OCI-M1 (cell line): ENCODE results near the gene TRDMT1.
A peak's percentile ranks its signal among the peaks of the same experiment; 100 is the strongest.

ENCODE experiments used
- DNase-seq: peaks from one replicate; lab custom pipeline; 2025; lab: John Stamatoyannopoulos, UW

Gene TRDMT1

DNA sequence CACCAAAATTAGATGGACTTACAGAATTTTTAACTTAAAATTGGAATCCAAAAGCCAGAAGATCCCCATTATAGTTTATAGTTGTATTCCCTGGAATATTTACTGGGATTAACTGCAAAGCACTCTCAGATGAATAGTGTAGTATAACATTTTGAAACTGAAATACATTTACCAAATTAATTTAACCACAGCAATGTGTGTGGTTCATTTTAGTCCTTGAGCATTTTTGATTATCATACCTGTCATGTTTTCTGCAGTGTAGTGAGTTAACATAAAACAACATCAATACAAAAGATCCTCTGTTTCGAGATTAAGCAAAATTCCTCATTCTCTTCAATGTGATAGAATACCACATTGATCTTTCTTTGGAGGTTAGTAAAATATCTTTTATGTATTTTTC is 30.3 kb upstream of the TRDMT1 start:
- no peak for DNase-seq

DNA sequence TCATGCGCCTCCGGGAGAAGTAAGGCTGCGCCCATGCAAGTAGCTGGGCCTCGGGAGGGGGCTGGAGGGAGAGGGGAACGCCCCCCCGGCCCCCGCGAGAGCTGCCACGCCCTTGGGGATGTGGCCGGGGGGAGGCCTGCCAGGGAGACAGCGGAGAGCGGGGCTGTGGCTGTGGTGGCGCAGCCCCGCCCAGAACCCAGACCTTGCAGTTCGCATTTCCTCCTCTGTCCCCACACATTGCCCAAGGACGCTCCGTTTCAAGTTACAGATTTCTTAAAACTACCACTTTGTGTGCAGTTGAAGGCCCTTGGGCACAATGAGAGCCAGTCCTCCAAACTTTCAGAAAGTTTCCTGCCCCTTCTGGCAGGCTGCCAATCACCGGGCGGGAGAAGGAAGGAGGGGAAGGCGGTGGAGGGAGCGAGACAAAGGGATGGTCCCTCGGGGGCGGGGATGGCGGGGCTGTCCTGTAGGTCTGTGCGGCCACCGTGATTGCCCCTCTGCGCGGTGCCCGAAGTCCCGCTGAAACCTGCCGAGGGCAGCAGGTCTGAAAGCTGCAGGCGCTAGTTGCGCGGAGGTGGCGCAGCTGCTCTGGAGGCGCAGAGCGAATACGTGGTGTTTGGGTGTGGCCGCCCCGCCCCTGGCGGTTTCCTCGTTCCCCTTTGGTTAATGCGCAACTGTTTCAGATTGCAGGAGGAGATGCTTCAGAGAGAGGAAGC is 28.7 kb upstream of the TRDMT1 start:
- peak; percentile 93 for DNase-seq

GRCh38 chr10:17229717-17229966 is 28.2 kb upstream of the TRDMT1 start:
- no peak for DNase-seq

- peak; percentile 63 for DNase-seq
These were observed 27.7 kb upstream of the TRDMT1 start for GRCh38 chr10:17229016-17229716.

GRCh38 chr10:17228091-17229015 is 26.9 kb upstream of the TRDMT1 start, which contains the start of gene VIM:
Gene VIM, plus strand, starts transcription at chr10:17228241. Its CDS starts 1,182 bp downstream, at chr10:17229423.
- DNase-seq = peak; percentile 95

- DNase-seq = peak; percentile 67
These were observed 26.1 kb upstream of the TRDMT1 start for GRCh38 chr10:17227367-17228090.

DNA sequence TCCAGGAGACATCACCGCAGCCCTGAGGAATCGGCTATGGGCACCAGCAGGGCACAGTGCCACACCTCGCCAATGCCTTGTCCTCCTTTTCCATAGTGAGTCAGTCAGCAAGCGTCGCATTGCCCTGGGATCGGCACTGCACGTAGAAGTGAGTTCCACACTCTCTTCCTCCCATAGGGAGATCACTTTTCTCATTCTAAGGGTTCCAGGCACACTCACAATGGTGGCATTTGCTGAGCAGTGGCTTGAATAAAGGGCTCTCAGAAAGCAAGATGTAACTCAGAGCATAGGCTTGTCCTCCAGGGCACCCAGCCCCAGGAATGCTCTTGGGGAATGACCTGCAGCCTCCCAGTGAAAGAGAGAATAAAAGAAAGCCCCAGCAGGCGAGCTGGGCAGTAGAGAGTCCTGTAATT is 25.4 kb upstream of the TRDMT1 start:
- no peak for DNase-seq

- no peak for DNase-seq
These were observed 24.3 kb upstream of the TRDMT1 start for GRCh38 chr10:17225808-17226207.

DNA sequence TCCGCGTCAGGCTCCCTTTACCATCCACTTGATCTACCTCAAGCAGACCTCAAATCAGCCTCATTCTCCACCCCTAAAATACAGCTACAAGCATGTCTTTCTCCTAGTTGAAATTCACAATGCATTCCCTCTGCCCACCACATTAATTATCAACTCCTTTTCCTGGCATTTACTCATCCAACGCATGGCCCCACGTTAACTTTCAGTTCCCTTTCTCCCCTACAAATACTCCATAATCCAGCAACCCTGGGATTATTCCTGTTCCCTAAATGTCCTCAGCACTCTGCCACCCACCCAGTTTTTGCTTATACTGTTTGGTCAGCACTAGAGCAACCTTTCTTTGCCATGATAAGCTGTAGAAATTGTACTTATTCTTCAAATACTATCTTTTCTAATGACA is 20.9 kb upstream of the TRDMT1 start:
- DNase-seq = no peak

DNA sequence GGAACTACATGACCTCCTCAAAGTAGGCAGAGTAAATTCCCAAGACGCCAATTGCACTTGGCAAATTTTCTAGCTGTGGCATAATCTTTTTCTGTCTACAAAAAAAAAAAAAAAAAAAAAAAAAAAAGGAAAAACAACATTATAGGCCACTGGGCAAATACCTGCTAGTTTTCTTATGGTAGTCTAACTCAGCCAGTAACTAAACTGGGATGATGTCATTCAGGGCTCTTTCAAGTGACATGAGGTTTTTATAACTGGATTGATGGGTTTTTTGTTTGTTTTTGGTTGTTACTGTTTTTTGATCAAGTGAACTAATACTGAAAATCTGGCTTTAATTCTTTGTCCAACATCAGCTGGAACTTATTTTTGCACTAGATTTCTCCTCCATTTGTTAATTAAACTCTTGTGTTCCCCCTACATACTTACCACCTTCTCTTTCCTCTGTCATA is 19.2 kb upstream of the TRDMT1 start:
- no peak for DNase-seq

GRCh38 chr10:17219024-17219423 is 17.6 kb upstream of the TRDMT1 start:
- DNase-seq = no peak

GRCh38 chr10:17217631-17218232 is 16.3 kb upstream of the TRDMT1 start:
- no peak for DNase-seq

GRCh38 chr10:17216901-17217395 is 15.5 kb upstream of the TRDMT1 start:
- DNase-seq = no peak

GRCh38 chr10:17216217-17216900 is 14.9 kb upstream of the TRDMT1 start:
- DNase-seq = peak; percentile 91

GRCh38 chr10:17215782-17216122 is 14.3 kb upstream of the TRDMT1 start:
- DNase-seq = no peak

GRCh38 chr10:17214971-17215781 is 13.7 kb upstream of the TRDMT1 start:
- DNase-seq = no peak

DNA sequence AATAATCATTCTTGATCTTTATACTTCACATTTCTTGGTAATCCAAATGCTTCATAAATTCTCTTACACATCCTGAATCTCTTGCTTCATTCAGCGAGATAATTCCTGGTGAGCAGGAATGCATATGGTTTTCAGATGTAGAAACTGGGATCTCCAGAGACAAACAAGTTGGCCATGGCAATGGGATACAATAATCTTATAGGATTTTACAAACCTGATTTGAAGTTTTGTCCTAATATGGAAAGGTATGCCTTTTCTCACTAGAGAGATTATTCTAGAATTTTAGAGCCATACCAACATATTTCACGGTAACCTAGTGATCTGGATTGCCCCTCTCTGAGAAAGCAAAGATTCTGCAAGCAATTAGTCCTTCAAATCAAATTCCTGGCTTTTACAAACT is 13.1 kb upstream of the TRDMT1 start:
- no peak for DNase-seq

GRCh38 chr10:17213646-17214349 is 12.3 kb upstream of the TRDMT1 start:
- no peak for DNase-seq

- peak; percentile 49 for DNase-seq
These were observed 11.3 kb upstream of the TRDMT1 start for GRCh38 chr10:17212802-17213221.
